HepG2 (cell line): ENCODE measurements around the gene PCBP1. TPM values are rescaled to one million over a fixed set of nuclear protein-coding genes. Genes with fewer than 3 reads are reported as not detected.

ENCODE experiments used
- CBFB ChIP-seq: sonication (generic); formaldehyde crosslinking; IDR thresholded peaks from 2 replicates; pipeline ENCODE4 v1.4.0; 2020; ENCODE audit warnings: missing genetic modification reagents
- GZF1 ChIP-seq: sonication (generic); formaldehyde crosslinking; IDR thresholded peaks from 2 replicates; pipeline ENCODE4 v1.5.1; 2020; ENCODE audit warnings: mild to moderate bottlenecking, missing genetic modification reagents
- JARID2 ChIP-seq: sonication (generic); formaldehyde crosslinking; IDR thresholded peaks from 2 replicates; pipeline ENCODE4 v1.8.1; 2023; ENCODE audit warnings: missing genetic modification reagents, inconsistent platforms; ENCODE audit not compliant: insufficient replicate concordance
- NR3C1 ChIP-seq: sonication (generic); formaldehyde crosslinking; IDR thresholded peaks from 2 replicates; pipeline ENCODE4 v1.4.0; 2020; ENCODE audit warnings: missing genetic modification reagents
- PHF20 ChIP-seq: sonication (generic); formaldehyde crosslinking; IDR thresholded peaks from 2 replicates; pipeline ENCODE4 v1.5.0; 2020; ENCODE audit warnings: mild to moderate bottlenecking, missing genetic modification reagents
- REL ChIP-seq: sonication (generic); formaldehyde crosslinking; conservative IDR thresholded peaks from 2 replicates; pipeline ENCODE4 v1.8.0; 2022; ENCODE audit warnings: mild to moderate bottlenecking, missing genetic modification reagents, moderate library complexity
- REPIN1 ChIP-seq: sonication (generic); formaldehyde crosslinking; IDR thresholded peaks from 2 replicates; pipeline ENCODE4 v1.8.0; 2022; ENCODE audit warnings: missing genetic modification reagents, low read depth, mild to moderate bottlenecking, borderline replicate concordance
- TGIF2 ChIP-seq: IDR thresholded peaks from 2 replicates; pipeline ENCODE4 v1.6.1; 2016; ENCODE audit warnings: control low read depth, missing compliant biosample characterization
- ZC3H13 ChIP-seq: sonication (generic); formaldehyde crosslinking; IDR thresholded peaks from 2 replicates; pipeline ENCODE4 v1.8.1; 2023; ENCODE audit warnings: mild to moderate bottlenecking, missing genetic modification reagents, moderate library complexity
- ZMYM3 ChIP-seq: sonication (generic); formaldehyde crosslinking; IDR thresholded peaks from 2 replicates; pipeline ENCODE4 v1.5.1; 2020; ENCODE audit warnings: mild to moderate bottlenecking, missing genetic modification reagents
- ZNF232 ChIP-seq: sonication (generic); formaldehyde crosslinking; IDR thresholded peaks from 2 replicates; pipeline ENCODE4 v1.4.0; 2020; ENCODE audit warnings: missing genetic modification reagents, borderline replicate concordance
- ZNF879 ChIP-seq: sonication (generic); formaldehyde crosslinking; IDR thresholded peaks from 2 replicates; pipeline ENCODE4 v1.8.1; 2023; ENCODE audit warnings: missing genetic modification reagents
- ZSCAN29 ChIP-seq: sonication (generic); formaldehyde crosslinking; conservative IDR thresholded peaks from 2 replicates; pipeline ENCODE4 v1.4.0; 2020; ENCODE audit warnings: mild to moderate bottlenecking, missing genetic modification reagents
- ZSCAN30 ChIP-seq: sonication (generic); formaldehyde crosslinking; IDR thresholded peaks from 2 replicates; pipeline ENCODE4 v1.5.0; 2020; ENCODE audit warnings: mild to moderate bottlenecking, missing genetic modification reagents
- polyA plus RNA-seq, 8 experiments: library from polyadenylated mRNA; depleted of rRNA in 3 of 8; stranded (reverse) in 7 of 8; unstranded in 1 of 8; fragments of >200 nt; fragmentation: Illumina TruSeq in 4 of 8; extraction: Trizol in 4 of 8; gene quantifications; 2 replicates each; pipeline versions ENCODE4 v1.2.1 to v1.2.3, GENCODE V29; 2011 to 2016; ENCODE audit warnings: low read depth in 4 of 8, missing spikeins in 1 of 8, mixed read lengths in 1 of 8; ENCODE audit not compliant: insufficient read depth in 1 of 8
- total RNA-seq, 5 experiments: library from RNA; depleted of rRNA; stranded (reverse); fragments of >200 nt; fragmentation: Illumina TruSeq; extraction: Trizol; gene quantifications; 2 replicates each; pipeline ENCODE4 v1.2.3, GENCODE V29; 2016; ENCODE audit warnings: low read depth in 1 of 5
- TF ChIP-seq, protein P1 (sequence below): IDR thresholded peaks from 2 replicates; pipeline ENCODE4 v1.6.1; 2018; ENCODE audit warnings: missing genetic modification reagents, mild to moderate bottlenecking, missing compliant biosample characterization
- TF ChIP-seq, protein P2 (sequence below): sonication (generic); formaldehyde crosslinking; IDR thresholded peaks from 2 replicates; pipeline ENCODE4 v1.4.0; 2020; ENCODE audit warnings: missing genetic modification reagents, borderline replicate concordance
- TF ChIP-seq, protein P3 (sequence below): sonication (generic); formaldehyde crosslinking; IDR thresholded peaks from 2 replicates; pipeline ENCODE4 v1.5.1; 2020; ENCODE audit warnings: mild to moderate bottlenecking, missing genetic modification reagents, moderate library complexity
- TF ChIP-seq, protein P4 (sequence below): sonication (generic); formaldehyde crosslinking; IDR thresholded peaks from 2 replicates; pipeline ENCODE4 v1.4.0; 2020; ENCODE audit warnings: missing genetic modification reagents

Gene PCBP1
- total and polyA plus RNA-seq, 2 of the 13 experiments (the other 11 are each of a cell fraction or from before 2014, with no cell fraction given) = 32.0 to 137 TPM

DNA sequence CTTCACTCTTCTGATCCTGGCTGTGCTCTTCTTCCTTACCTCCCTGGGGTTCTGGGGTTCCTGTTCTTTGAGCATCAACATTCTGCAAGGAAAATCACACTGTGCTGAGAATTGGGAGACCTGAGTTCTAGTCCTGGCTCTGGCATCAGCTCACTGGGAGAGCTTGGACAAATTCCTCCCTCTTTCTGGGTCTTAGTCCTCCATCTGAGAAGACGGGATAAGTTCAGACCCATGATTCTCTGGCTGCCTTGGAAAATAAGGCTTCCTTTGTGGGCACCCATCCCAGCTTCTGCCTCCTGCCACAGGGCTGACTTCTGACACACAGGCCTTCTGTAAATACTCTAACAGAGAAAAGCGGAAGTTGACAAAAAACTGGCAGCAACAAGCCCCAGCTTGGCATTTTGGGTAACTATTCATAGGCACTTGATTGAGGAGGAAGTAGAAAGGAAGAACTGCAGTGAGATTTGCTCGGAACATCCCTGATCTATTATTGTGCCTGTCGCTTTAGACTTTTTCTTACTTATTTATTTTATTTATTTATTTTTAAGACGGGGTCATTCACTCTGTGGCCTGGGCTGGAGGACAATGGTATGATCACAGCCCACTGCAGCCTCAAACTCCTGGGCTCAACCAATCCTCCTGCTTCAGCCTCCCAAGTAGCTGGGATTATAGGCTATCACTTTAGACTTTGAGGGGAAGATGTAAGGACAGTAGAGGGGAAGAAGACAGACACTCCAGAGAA lies 7.9 kb downstream of the PCBP1 start (continued):
- TF ChIP-seq REPIN1 (CRISPR knock-in tag) (0 out of 2 replicates have a peak, but pooled peaks have one; percentile 41), TGIF2 (no peak; the same call in 1 of the 2 replicates), JARID2 (no peak), ZNF232 (CRISPR knock-in tag) (no peak), ZSCAN30 (CRISPR knock-in tag) (no peak), ZC3H13 (CRISPR knock-in tag) (peak; percentile 82), ZNF879 (CRISPR knock-in tag) (no peak), GZF1 (CRISPR knock-in tag) (no peak), ZMYM3 (peak; percentile 65), ZSCAN29 (CRISPR knock-in tag) (peak; percentile 54; the same call in 1 of the 2 replicates), REL (no peak), CBFB (CRISPR knock-in tag) (no peak), PHF20 (CRISPR knock-in tag) (peak; percentile 79), NR3C1 (no peak)
- TF ChIP-seq, protein P1, sequence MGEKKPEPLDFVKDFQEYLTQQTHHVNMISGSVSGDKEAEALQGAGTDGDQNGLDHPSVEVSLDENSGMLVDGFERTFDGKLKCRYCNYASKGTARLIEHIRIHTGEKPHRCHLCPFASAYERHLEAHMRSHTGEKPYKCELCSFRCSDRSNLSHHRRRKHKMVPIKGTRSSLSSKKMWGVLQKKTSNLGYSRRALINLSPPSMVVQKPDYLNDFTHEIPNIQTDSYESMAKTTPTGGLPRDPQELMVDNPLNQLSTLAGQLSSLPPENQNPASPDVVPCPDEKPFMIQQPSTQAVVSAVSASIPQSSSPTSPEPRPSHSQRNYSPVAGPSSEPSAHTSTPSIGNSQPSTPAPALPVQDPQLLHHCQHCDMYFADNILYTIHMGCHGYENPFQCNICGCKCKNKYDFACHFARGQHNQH = peak; percentile 63; the same call in 1 of the 2 replicates
- TF ChIP-seq, protein P2, sequence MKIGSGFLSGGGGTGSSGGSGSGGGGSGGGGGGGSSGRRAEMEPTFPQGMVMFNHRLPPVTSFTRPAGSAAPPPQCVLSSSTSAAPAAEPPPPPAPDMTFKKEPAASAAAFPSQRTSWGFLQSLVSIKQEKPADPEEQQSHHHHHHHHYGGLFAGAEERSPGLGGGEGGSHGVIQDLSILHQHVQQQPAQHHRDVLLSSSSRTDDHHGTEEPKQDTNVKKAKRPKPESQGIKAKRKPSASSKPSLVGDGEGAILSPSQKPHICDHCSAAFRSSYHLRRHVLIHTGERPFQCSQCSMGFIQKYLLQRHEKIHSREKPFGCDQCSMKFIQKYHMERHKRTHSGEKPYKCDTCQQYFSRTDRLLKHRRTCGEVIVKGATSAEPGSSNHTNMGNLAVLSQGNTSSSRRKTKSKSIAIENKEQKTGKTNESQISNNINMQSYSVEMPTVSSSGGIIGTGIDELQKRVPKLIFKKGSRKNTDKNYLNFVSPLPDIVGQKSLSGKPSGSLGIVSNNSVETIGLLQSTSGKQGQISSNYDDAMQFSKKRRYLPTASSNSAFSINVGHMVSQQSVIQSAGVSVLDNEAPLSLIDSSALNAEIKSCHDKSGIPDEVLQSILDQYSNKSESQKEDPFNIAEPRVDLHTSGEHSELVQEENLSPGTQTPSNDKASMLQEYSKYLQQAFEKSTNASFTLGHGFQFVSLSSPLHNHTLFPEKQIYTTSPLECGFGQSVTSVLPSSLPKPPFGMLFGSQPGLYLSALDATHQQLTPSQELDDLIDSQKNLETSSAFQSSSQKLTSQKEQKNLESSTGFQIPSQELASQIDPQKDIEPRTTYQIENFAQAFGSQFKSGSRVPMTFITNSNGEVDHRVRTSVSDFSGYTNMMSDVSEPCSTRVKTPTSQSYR (CRISPR knock-in tag) = no peak
- TF ChIP-seq, protein P3, sequence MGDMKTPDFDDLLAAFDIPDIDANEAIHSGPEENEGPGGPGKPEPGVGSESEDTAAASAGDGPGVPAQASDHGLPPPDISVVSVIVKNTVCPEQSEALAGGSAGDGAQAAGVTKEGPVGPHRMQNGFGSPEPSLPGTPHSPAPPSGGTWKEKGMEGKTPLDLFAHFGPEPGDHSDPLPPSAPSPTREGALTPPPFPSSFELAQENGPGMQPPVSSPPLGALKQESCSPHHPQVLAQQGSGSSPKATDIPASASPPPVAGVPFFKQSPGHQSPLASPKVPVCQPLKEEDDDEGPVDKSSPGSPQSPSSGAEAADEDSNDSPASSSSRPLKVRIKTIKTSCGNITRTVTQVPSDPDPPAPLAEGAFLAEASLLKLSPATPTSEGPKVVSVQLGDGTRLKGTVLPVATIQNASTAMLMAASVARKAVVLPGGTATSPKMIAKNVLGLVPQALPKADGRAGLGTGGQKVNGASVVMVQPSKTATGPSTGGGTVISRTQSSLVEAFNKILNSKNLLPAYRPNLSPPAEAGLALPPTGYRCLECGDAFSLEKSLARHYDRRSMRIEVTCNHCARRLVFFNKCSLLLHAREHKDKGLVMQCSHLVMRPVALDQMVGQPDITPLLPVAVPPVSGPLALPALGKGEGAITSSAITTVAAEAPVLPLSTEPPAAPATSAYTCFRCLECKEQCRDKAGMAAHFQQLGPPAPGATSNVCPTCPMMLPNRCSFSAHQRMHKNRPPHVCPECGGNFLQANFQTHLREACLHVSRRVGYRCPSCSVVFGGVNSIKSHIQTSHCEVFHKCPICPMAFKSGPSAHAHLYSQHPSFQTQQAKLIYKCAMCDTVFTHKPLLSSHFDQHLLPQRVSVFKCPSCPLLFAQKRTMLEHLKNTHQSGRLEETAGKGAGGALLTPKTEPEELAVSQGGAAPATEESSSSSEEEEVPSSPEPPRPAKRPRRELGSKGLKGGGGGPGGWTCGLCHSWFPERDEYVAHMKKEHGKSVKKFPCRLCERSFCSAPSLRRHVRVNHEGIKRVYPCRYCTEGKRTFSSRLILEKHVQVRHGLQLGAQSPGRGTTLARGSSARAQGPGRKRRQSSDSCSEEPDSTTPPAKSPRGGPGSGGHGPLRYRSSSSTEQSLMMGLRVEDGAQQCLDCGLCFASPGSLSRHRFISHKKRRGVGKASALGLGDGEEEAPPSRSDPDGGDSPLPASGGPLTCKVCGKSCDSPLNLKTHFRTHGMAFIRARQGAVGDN (CRISPR knock-in tag) = no peak
- TF ChIP-seq, protein P4, sequence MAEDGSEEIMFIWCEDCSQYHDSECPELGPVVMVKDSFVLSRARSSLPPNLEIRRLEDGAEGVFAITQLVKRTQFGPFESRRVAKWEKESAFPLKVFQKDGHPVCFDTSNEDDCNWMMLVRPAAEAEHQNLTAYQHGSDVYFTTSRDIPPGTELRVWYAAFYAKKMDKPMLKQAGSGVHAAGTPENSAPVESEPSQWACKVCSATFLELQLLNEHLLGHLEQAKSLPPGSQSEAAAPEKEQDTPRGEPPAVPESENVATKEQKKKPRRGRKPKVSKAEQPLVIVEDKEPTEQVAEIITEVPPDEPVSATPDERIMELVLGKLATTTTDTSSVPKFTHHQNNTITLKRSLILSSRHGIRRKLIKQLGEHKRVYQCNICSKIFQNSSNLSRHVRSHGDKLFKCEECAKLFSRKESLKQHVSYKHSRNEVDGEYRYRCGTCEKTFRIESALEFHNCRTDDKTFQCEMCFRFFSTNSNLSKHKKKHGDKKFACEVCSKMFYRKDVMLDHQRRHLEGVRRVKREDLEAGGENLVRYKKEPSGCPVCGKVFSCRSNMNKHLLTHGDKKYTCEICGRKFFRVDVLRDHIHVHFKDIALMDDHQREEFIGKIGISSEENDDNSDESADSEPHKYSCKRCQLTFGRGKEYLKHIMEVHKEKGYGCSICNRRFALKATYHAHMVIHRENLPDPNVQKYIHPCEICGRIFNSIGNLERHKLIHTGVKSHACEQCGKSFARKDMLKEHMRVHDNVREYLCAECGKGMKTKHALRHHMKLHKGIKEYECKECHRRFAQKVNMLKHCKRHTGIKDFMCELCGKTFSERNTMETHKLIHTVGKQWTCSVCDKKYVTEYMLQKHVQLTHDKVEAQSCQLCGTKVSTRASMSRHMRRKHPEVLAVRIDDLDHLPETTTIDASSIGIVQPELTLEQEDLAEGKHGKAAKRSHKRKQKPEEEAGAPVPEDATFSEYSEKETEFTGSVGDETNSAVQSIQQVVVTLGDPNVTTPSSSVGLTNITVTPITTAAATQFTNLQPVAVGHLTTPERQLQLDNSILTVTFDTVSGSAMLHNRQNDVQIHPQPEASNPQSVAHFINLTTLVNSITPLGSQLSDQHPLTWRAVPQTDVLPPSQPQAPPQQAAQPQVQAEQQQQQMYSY = no peak
